ENCODE results near the gene TAS2R10.
"Not testable (repeated sequence)": the region's sequence is repeated elsewhere in the genome, so short reads cannot be mapped to it uniquely, and the experiment has no call there.

The TAS2R10 gene

DNA sequence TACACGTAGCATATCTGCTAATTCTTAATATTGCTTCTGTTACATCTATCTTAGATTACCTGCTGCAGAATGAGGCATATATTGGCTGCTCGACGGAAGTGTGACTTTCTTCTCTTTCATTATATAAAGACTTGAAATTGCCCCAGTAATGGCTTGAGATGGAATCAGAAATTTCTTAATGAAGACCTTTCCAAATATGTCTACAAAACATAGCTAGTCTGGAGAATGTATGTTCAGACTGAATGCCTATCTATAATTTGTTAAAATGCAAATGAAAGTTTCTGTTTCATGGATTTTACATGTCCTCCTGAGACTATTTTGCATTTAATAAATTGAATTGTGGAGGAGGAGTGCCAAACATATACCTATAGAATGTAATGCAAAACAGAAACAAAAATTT, at the start of gene TAS2R10:
Gene TAS2R10 (minus strand): TSS at position 101 of the 400 bp plus-strand sequence. CDS start 89 bp downstream, at position 12.
- no peak for DNase-seq (ENCODE audit: low spot score)

DNA sequence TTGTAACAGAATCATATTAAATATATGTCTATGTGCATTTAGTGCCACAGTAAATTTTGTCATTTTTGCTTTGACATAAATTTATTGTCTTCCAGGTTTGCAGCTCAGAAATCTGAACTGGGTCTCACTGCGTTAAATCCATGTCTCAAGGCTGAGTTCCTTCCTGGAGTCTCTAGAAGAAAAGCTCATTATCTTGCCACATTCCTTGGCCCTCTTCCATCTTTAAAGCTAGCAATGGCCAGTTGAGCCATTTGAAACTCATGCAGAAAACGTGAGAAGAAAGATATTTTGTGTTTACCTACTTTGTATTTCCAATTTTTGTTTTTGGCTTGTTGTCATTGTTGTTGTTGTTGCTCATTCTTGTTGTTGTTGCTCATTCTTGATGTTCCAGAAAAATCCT, 47.2 kb upstream of the TAS2R10 start:
- no peak for DNase-seq (ENCODE audit: low spot score)

DNA sequence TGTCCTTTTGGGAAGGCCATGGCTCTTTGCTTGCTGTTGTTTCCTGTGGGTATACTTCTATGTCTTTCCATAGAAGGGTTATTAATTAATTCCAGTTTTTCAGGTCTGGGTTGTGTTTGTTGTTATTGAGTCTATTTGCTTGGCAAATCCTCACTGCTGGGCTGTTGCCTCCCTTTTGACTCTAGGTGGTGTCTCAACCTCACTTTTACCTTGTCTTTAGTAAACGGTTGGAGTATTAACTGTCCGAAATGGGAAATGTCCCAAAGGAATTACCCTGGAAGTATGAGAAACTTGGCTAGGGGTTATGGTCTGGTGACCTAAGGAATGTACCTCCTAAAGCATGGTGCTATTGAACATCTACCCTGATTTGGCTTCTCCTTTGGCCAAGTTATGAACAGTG, 41.2 kb upstream of the TAS2R10 start:
- DNase-seq (ENCODE audit: low spot score), result no peak

- DNase-seq (ENCODE audit: low spot score), result no peak
These were observed 37.5 kb upstream of the TAS2R10 start for GRCh38 chr12:10863512-10864218.

- DNase-seq (ENCODE audit: low spot score), result no peak
These were observed 35.2 kb upstream of the TAS2R10 start for GRCh38 chr12:10861366-10861765.

- no peak for DNase-seq (ENCODE audit: low spot score)
These were observed 29.6 kb upstream of the TAS2R10 start for GRCh38 chr12:10855807-10856206.

DNA sequence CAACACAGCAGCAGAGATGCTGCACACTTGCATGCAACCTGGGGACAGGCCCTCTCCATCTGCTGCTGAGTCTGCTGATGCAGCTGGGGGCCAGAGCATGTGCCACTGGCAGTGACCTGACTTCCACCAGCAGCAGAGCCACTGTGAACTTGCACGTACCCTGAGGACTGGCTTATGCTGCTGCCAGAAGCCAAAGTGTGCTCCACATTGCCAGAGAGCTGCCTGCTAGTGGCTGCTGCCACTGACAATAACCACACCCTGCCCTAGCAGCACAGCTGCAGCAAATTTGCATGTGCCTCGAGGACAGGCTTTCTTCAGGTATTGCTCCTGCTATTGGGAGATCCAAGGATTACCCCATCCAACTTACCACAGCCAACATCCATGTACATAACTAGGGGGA, 27.6 kb upstream of the TAS2R10 start:
- DNase-seq (ENCODE audit: low spot score), result no peak

GRCh38 chr12:10851243-10851858, 25.2 kb upstream of the TAS2R10 start:
- DNase-seq (ENCODE audit: low spot score), result no peak

GRCh38 chr12:10849425-10849878, 23.3 kb upstream of the TAS2R10 start, which contains the start of gene PRR4:
PRR4 (minus strand) TSS chr12:10849475; CDS start chr12:10849437, 38 bp downstream.
- no peak for DNase-seq (ENCODE audit: low spot score)

- DNase-seq (ENCODE audit: low spot score), result no peak
These were observed 21.6 kb upstream of the TAS2R10 start for GRCh38 chr12:10847744-10848143.

- no peak for DNase-seq (ENCODE audit: low spot score)
These were observed 16.7 kb upstream of the TAS2R10 start for GRCh38 chr12:10842862-10843261.

- no peak for DNase-seq (ENCODE audit: low spot score)
These were observed 12.3 kb upstream of the TAS2R10 start for GRCh38 chr12:10838461-10838860.

DNA sequence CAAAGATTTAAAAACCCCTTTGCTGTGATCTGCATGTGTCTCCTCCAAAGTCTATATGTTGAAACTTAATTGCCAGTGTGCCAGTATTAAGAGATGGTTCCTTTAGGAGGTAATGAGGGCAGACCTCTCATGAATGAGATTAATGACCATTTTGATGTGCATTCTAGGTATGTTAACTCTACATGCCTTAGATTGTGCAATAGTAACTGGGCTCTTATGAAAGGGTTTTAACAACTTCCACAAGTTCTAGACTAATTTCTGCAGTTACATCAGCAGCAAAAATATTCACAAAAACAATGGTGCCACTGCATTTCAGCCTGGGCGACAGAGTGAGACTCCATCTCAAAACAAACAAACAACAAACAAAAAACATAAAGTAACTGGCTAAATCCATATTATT, 3.8 kb upstream of the TAS2R10 start:
- no peak for DNase-seq (ENCODE audit: low spot score)

DNA sequence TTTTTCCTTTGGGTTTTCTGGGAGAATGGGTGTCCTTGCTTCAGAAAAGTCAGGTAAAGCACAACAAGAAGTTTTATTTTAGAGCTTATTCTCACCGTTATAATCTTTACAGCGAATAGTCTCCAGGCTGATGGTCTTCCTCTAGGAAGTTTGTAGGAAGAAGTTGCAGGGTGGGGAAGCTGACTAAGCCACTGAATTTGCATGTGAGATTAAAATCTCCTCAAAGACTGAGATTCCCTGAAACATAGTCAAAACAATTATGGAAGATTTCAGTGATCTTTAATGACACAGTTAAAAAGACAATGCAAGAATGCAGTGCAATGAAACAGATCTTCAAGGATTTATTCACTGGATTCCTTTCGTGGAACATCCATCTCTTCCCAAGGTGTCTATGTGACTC, 1.2 kb downstream of the TAS2R10 start:
- DNase-seq (ENCODE audit: low spot score), result no peak

DNA sequence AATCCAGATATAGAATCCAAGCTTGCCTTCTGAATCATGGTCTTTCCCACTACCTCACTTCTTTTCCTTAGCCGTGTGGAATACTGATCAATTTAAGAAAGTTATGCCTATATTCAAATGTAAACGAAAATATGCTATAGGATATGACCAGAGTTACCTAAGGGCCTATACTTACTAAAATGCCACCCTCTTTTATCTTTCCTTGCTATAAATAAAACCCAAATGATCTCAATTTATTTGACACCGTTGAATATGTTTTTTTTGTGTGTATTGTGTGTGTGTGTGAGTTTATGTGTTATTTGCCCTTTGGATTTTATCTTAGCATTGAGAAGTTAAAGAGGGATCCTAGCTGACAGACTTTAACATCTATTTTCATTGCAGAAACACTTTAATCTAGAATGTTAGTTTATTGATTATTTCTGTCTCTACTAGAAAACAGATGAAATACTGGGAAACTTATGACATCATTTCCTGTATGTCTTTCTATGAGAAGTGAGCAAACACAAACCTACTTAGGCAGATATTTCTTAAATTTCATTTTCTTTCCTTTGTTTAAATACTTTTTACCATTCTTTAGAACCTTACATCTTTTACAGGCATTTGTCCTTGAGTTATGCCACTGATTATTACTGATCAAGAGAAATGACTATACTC, 14.1 kb downstream of the TAS2R10 start:
- no peak for DNase-seq (ENCODE audit: low spot score)

- DNase-seq (ENCODE audit: low spot score), result no peak
These were observed 16.1 kb downstream of the TAS2R10 start, which contains the start of gene TAS2R9 for GRCh38 chr12:10810068-10810467. TAS2R9 (minus strand) TSS chr12:10810168; CDS start chr12:10810075, 93 bp downstream.

- DNase-seq (ENCODE audit: low spot score), result no peak
These were observed 19.0 kb downstream of the TAS2R10 start, which contains the start of gene TAS2R8 for GRCh38 chr12:10807186-10807585. TAS2R8 (minus strand) TSS chr12:10807286; CDS start chr12:10806980, 306 bp downstream.

GRCh38 chr12:10802587-10802986, 23.6 kb downstream of the TAS2R10 start, which contains the start of gene TAS2R7:
TAS2R7 (minus strand) TSS chr12:10802627; CDS start chr12:10802570, 57 bp downstream.
- no peak for DNase-seq (ENCODE audit: low spot score)

DNA sequence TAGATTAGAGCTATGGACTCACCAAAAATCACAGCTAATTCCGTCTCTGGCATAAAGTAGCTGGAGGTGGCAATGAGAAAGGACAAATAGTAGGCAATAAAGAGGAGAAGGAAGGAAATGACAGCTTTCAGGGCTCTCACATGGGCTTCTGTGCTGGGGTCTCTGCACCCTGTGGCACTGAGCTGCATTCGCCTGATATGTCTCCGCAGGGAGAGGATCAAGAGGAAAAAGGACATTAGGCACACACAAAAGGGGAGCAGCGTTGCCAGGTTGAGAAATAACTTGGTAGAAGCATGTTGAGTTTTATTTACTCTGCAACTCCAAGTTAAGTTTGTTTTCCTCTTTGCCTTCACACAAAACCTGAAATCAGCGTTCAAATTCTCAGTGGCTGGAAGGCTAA, 24.4 kb downstream of the TAS2R10 start:
- no peak for DNase-seq (ENCODE audit: low spot score)

DNA sequence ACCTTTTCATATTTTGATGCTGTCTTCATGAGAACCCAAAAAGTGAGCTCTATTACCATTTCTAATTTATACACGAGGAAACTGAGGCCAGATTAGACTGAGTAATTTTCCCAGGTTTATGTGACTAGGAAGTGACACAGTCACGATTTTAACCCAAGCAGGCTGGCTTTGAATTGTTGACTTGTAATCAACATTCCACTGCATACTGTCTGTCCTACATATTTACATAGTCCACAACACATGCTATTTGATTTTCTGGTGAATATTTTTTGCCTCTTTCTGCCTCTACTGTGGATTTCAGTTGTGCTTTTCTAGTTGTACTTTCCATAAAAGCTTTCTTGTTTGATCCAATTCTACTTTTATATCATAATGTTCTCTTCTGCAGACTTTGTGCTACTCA, 31.9 kb downstream of the TAS2R10 start:
- DNase-seq (ENCODE audit: low spot score), result no peak

DNA sequence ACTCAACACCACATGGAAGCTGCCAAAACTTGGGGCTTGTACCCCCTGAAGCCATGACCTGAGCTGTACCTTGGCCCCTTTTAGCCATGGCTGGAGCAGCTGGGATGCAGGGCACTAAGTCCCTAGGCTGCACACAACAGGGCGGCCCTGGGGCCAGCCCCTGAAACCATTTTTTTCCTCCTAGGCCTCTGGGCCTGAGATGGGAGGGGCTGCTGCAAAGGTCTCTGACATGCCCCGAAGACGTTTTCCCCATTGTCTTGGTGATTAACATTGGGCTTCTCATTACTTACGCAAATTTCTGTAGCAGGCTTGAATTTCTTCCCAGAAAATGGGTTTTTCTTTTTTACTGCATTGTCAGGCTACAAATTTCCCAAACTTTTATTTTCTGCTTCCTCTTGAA, 34.4 kb downstream of the TAS2R10 start:
- DNase-seq (ENCODE audit: low spot score), result not testable (repeated sequence)

DNA sequence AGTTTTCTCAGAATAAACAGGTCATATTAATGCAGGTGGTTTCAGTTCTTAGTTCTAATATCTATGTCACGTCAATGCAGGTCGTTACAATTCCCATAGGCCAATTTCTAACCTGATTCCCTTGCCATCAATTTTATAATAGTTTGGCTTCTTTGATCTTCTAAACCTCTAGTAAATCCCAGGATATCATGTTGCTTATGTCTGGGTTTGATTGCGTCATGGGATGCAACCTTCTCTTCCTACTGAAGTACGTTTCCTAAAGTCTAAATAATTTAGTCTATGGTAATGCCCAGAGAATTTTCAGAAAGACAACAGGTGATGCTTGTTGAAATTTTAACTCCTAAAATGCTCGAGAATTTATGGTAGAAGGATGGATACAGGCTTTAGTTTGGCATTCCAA, 42.9 kb downstream of the TAS2R10 start:
- no peak for DNase-seq (ENCODE audit: low spot score)

GRCh38 chr12:10779103-10779502, 47.1 kb downstream of the TAS2R10 start:
- no peak for DNase-seq (ENCODE audit: low spot score)
